ENCODE data around the gene MMP28.
A peak's percentile ranks its signal among the peaks of the same experiment; 100 is the strongest.

MMP28 gene

GRCh38 chr17:35730400-35731005 lies 64.9 kb downstream of the MMP28 start:
- no peaks in the 10 kb centered on the region for H3K27me3 ChIP-seq (ENCODE audit: control insufficient read depth, insufficient read depth, low read length)
- H3K36me3 ChIP-seq (ENCODE audit: control insufficient read depth, insufficient read depth, low read length), result no peaks in the 10 kb centered on the region
- TF ChIP-seq CTCF (IDR thresholded peaks at IDR 0.05), result no peak
- no peak overlapping the region for H3K4me3 ChIP-seq (ENCODE audit: low read depth, low read length)
- no peaks in the 10 kb centered on the region for H3K79me2 ChIP-seq
- H3K9me3 ChIP-seq (ENCODE audit: control insufficient read depth, low read length), result no peaks in the 10 kb centered on the region
- H3K4me2 ChIP-seq (ENCODE audit: low read length), result no peak overlapping the region
- H3K4me1 ChIP-seq, result peaks cover 43% of the 10 kb centered on the region
- no peak overlapping the region for H2AFZ ChIP-seq
- no peak overlapping the region for H3K27ac ChIP-seq
- H3K9ac ChIP-seq, result no peak overlapping the region

- H3K4me1 ChIP-seq, result peaks cover 43% of the 10 kb centered on the region
- H3K79me2 ChIP-seq, result no peaks in the 10 kb centered on the region
- H2AFZ ChIP-seq, result no peak overlapping the region
- no peak overlapping the region for H3K9ac ChIP-seq
- H3K36me3 ChIP-seq (ENCODE audit: control insufficient read depth, insufficient read depth, low read length), result no peaks in the 10 kb centered on the region
- no peak overlapping the region for H3K4me2 ChIP-seq (ENCODE audit: low read length)
- TF ChIP-seq CTCF (IDR thresholded peaks at IDR 0.05), result no peak
- no peaks in the 10 kb centered on the region for H3K27me3 ChIP-seq (ENCODE audit: control insufficient read depth, insufficient read depth, low read length)
- H3K4me3 ChIP-seq (ENCODE audit: low read depth, low read length), result no peak overlapping the region
- H3K9me3 ChIP-seq (ENCODE audit: control insufficient read depth, low read length), result no peaks in the 10 kb centered on the region
- no peak overlapping the region for H3K27ac ChIP-seq
Observed at GRCh38 chr17:35729405-35729833, 66.0 kb downstream of the MMP28 start.

GRCh38 chr17:35728551-35728950 lies 66.9 kb downstream of the MMP28 start:
- Histone ChIP-seq H3K4me2 (ENCODE audit: low read length) (no peak overlapping the region), H3K27me3 (ENCODE audit: control insufficient read depth, insufficient read depth, low read length) (no peaks in the 10 kb centered on the region), H3K4me3 (ENCODE audit: low read depth, low read length) (no peak overlapping the region), H2AFZ (no peak overlapping the region), H3K27ac (no peak overlapping the region), H3K36me3 (ENCODE audit: control insufficient read depth, insufficient read depth, low read length) (no peaks in the 10 kb centered on the region), H3K9me3 (ENCODE audit: control insufficient read depth, low read length) (no peaks in the 10 kb centered on the region), H3K79me2 (no peaks in the 10 kb centered on the region), H3K4me1 (peaks cover 43% of the 10 kb centered on the region), H3K9ac (no peak overlapping the region)
- TF ChIP-seq CTCF (IDR thresholded peaks at IDR 0.05), result no peak

GRCh38 chr17:35727635-35728034 lies 67.8 kb downstream of the MMP28 start:
- Histone ChIP-seq H3K27ac (peak overlapping the region; percentile 10), H3K27me3 (ENCODE audit: control insufficient read depth, insufficient read depth, low read length) (no peaks in the 10 kb centered on the region), H3K9me3 (ENCODE audit: control insufficient read depth, low read length) (no peaks in the 10 kb centered on the region), H2AFZ (no peak overlapping the region), H3K4me2 (ENCODE audit: low read length) (no peak overlapping the region), H3K9ac (no peak overlapping the region), H3K79me2 (no peaks in the 10 kb centered on the region), H3K4me1 (peaks cover 42% of the 10 kb centered on the region), H3K4me3 (ENCODE audit: low read depth, low read length) (no peak overlapping the region), H3K36me3 (ENCODE audit: control insufficient read depth, insufficient read depth, low read length) (no peaks in the 10 kb centered on the region)
- TF ChIP-seq CTCF (IDR thresholded peaks at IDR 0.05), result no peak

- Histone ChIP-seq H3K9me3 (ENCODE audit: control insufficient read depth, low read length) (no peaks in the 10 kb centered on the region), H3K27ac (peak overlapping the region; percentile 10), H2AFZ (no peak overlapping the region), H3K79me2 (no peaks in the 10 kb centered on the region), H3K4me1 (peaks cover 39% of the 10 kb centered on the region), H3K27me3 (ENCODE audit: control insufficient read depth, insufficient read depth, low read length) (no peaks in the 10 kb centered on the region), H3K9ac (no peak overlapping the region), H3K36me3 (ENCODE audit: control insufficient read depth, insufficient read depth, low read length) (no peaks in the 10 kb centered on the region), H3K4me3 (ENCODE audit: low read depth, low read length) (no peak overlapping the region), H3K4me2 (ENCODE audit: low read length) (no peak overlapping the region)
- TF ChIP-seq CTCF (IDR thresholded peaks at IDR 0.05), result no peak
Observed at GRCh38 chr17:35726953-35727460, 68.4 kb downstream of the MMP28 start.

Measured in parathyroid adenoma (tissue), 2 donors.